HepG2 (cell line): ENCODE results near the gene MALRD1. TPM values are rescaled to one million over a fixed set of nuclear protein-coding genes. Genes with fewer than 3 reads are reported as not detected.

ENCODE experiments used
- ATAC-seq: fragments of 200-7000 bp; cut with Tn5 transposase; 3 replicates; pipeline ENCODE4 v1.9.1; 2020; ENCODE audit warnings: mild to moderate bottlenecking, moderate library complexity
- BruUV-seq: library from RNA; stranded (reverse); fragments of 400-500 nt; replicated peaks from 2 replicates; lab custom pipeline; 2021; lab: Mats Ljungman, UMichigan
- CTCF ChIA-PET: fragments of 300-600 bp; formaldehyde crosslinking; extraction: SDS; loops from one replicate; lab custom pipeline; 2021; ENCODE audit warnings: low total read pairs, inconsistent platforms, low intra/inter-chr PET ratio; lab: Yijun Ruan, JAX
- POLR2A ChIA-PET: fragments of 350-600 bp; sonication (Branson Sonifier 250); formaldehyde crosslinking; loops from one replicate; lab custom pipeline; 2020; ENCODE audit warnings: antibody characterized with exemption, inconsistent platforms; lab: Yijun Ruan, JAX
- DNase-seq: peaks from one replicate; pipeline ENCODE4 v3.0.0-alpha.2; 2015; ENCODE audit warnings: low spot score
- FAIRE-seq: peaks from 3 replicates; lab custom pipeline; 2011; peaks lifted over from hg19 to GRCh38; lab: Jason Lieb, UNC
- H2AFZ ChIP-seq: one replicate; pipeline ENCODE4 v1.6.1; 2011; ENCODE audit warnings: low read length, inconsistent platforms
- H3K27ac ChIP-seq: fragments of 300-600 bp; 3 replicates; pipeline ENCODE4 v1.8.0; 2011; ENCODE audit warnings: mixed run types, mild to moderate bottlenecking, mixed read lengths, low read length, inconsistent platforms; ENCODE audit not compliant: insufficient read depth; ENCODE audit errors: extremely low read length
- H3K27me3 ChIP-seq, 2 experiments: fragments of 200-600 bp in 1 of 2; 2 replicates in 1 of 2; 3 replicates in 1 of 2; pipeline versions ENCODE4 v1.6.0 to v1.8.0; 2011; ENCODE audit warnings: low read length in 2 of 2, mild to moderate bottlenecking in 2 of 2, moderate library complexity in 2 of 2, inconsistent platforms in 1 of 2; ENCODE audit not compliant: insufficient read depth in 2 of 2, control insufficient read depth in 1 of 2
- H3K36me3 ChIP-seq, 2 experiments: fragments of 200-600 bp in 1 of 2; replicated peaks in 1 of 2; 2 replicates in 1 of 2; 3 replicates in 1 of 2; pipeline versions ENCODE4 v1.5.1 to v1.8.0; 2011; ENCODE audit warnings: low read length in 2 of 2, inconsistent platforms in 1 of 2; ENCODE audit not compliant: insufficient read depth in 2 of 2, control insufficient read depth in 1 of 2
- H3K4me1 ChIP-seq: 2 replicates; pipeline ENCODE4 v1.5.1; 2012; ENCODE audit warnings: low read length, inconsistent platforms; ENCODE audit not compliant: insufficient read depth
- H3K4me2 ChIP-seq: 2 replicates; pipeline ENCODE4 v1.6.0; 2011; ENCODE audit warnings: low read depth, low read length, inconsistent platforms
- H3K4me3 ChIP-seq, 3 experiments: fragments of 200-600 bp in 1 of 3; sonication (generic), shearing (Covaris generic) in 1 of 3; replicated peaks in 1 of 3; 2 replicates each; pipeline ENCODE4 v1.5.1; 2011 to 2016; ENCODE audit warnings: low read length in 3 of 3, inconsistent platforms in 2 of 3, low read depth in 2 of 3, mild to moderate bottlenecking in 2 of 3, control low read depth in 1 of 3, mixed read lengths in 1 of 3; ENCODE audit not compliant: insufficient read depth in 1 of 3
- H3K79me2 ChIP-seq: one replicate; pipeline ENCODE4 v1.6.1; 2011; ENCODE audit warnings: low read length, inconsistent platforms; ENCODE audit not compliant: insufficient read depth
- H3K9ac ChIP-seq: 2 replicates; pipeline ENCODE4 v1.6.0; 2011; ENCODE audit warnings: mild to moderate bottlenecking, low read depth, low read length, inconsistent platforms; ENCODE audit not compliant: insufficient read depth
- H3K9me3 ChIP-seq: 2 replicates; pipeline ENCODE4 v1.5.1; 2012; ENCODE audit warnings: mild to moderate bottlenecking, low read length
- H4K20me1 ChIP-seq: 2 replicates; pipeline ENCODE4 v1.6.0; 2011; ENCODE audit warnings: inconsistent platforms, mild to moderate bottlenecking, low read length, moderate library complexity; ENCODE audit not compliant: insufficient read depth
- AHR ChIP-seq: IDR thresholded peaks from 2 replicates; pipeline ENCODE4 v1.6.1; 2018; ENCODE audit warnings: missing genetic modification reagents, missing compliant biosample characterization
- CREB1 ChIP-seq, 2 experiments: fragments of 450-650 bp in 1 of 2; IDR thresholded peaks; 2 replicates each; pipeline ENCODE4 v1.6.1; 2016 to 2017; ENCODE audit warnings: control low read depth in 1 of 2, mild to moderate bottlenecking in 1 of 2, missing compliant biosample characterization in 1 of 2, missing genetic modification characterization in 1 of 2
- KDM4B ChIP-seq: sonication (generic); formaldehyde crosslinking; IDR thresholded peaks from 2 replicates; pipeline ENCODE4 v1.4.0; 2020; ENCODE audit warnings: missing genetic modification reagents
- MYC ChIP-seq: sonication (generic); formaldehyde crosslinking; IDR thresholded peaks from 2 replicates; pipeline ENCODE4 v1.9.0; 2021; ENCODE audit warnings: missing genetic modification reagents, borderline replicate concordance
- SATB2 ChIP-seq: sonication (generic); formaldehyde crosslinking; IDR thresholded peaks from 2 replicates; pipeline ENCODE4 v1.5.0; 2020; ENCODE audit warnings: missing genetic modification reagents
- SIN3B ChIP-seq: fragments of 150-350 bp; IDR thresholded peaks from 2 replicates; pipeline ENCODE4 v1.6.1; 2014; ENCODE audit warnings: low read length
- ZFYVE20 ChIP-seq: sonication (generic); formaldehyde crosslinking; IDR thresholded peaks from 2 replicates; pipeline ENCODE4 v1.8.0; 2023; ENCODE audit warnings: low read depth, mild to moderate bottlenecking, moderate library complexity, missing genetic modification reagents, borderline replicate concordance
- ZNF430 ChIP-seq: sonication (generic); formaldehyde crosslinking; IDR thresholded peaks from 2 replicates; pipeline ENCODE4 v1.9.0; 2021; ENCODE audit warnings: mild to moderate bottlenecking, missing genetic modification reagents
- ZNF598 ChIP-seq: sonication (generic); formaldehyde crosslinking; IDR thresholded peaks from 2 replicates; pipeline ENCODE4 v1.5.1; 2020; ENCODE audit warnings: mild to moderate bottlenecking, missing genetic modification reagents, borderline replicate concordance
- ZNF777 ChIP-seq: sonication (generic); formaldehyde crosslinking; IDR thresholded peaks from 2 replicates; pipeline ENCODE4 v1.4.0; 2020; ENCODE audit warnings: missing genetic modification reagents
- ZZZ3 ChIP-seq: sonication (generic); formaldehyde crosslinking; IDR thresholded peaks from 2 replicates; pipeline ENCODE4 v1.4.0; 2020; ENCODE audit warnings: missing genetic modification reagents, mild to moderate bottlenecking, borderline replicate concordance
- WGBS: methylation state at CpG from one replicate; pipeline ENCODE4 v1.1.6; 2017; ENCODE audit warnings: low lambda C conversion rate; 5-methylcytosine and 5-hydroxymethylcytosine counted together
- in situ Hi-C: cut with HindIII; loops from 2 replicates; pipeline ENCODE4 v1.10.0; 2017; ENCODE audit warnings: low pct_unique_long_range_greater_than_20kb; ENCODE audit not compliant: extremely low pct_ligation_motif_present
- intact Hi-C: fragments of 100-400 bp; cut with micrococcal nuclease; formaldehyde crosslinking; loops from one replicate; pipeline ENCODE4 v1.10.0; 2022; ENCODE audit not compliant: unreplicated experiment
- polyA plus RNA-seq, 8 experiments: library from polyadenylated mRNA; depleted of rRNA in 3 of 8; stranded (reverse) in 7 of 8; unstranded in 1 of 8; fragments of >200 nt; fragmentation: Illumina TruSeq in 4 of 8; extraction: Trizol in 4 of 8; gene quantifications; 2 replicates each; pipeline versions ENCODE4 v1.2.1 to v1.2.3, GENCODE V29; 2011 to 2016; ENCODE audit warnings: low read depth in 4 of 8, missing spikeins in 1 of 8, mixed read lengths in 1 of 8; ENCODE audit not compliant: insufficient read depth in 1 of 8
- total RNA-seq, 5 experiments: library from RNA; depleted of rRNA; stranded (reverse); fragments of >200 nt; fragmentation: Illumina TruSeq; extraction: Trizol; gene quantifications; 2 replicates each; pipeline ENCODE4 v1.2.3, GENCODE V29; 2016; ENCODE audit warnings: low read depth in 1 of 5
- TF ChIP-seq, protein P1 (sequence below): IDR thresholded peaks from 2 replicates; pipeline ENCODE4 v1.6.1; 2016; ENCODE audit warnings: low read depth, borderline replicate concordance
- TF ChIP-seq, protein P2 (sequence below): sonication (generic); formaldehyde crosslinking; IDR thresholded peaks from 2 replicates; pipeline ENCODE4 v1.4.0; 2020; ENCODE audit warnings: missing genetic modification reagents
- TF ChIP-seq, protein P3 (sequence below): sonication (generic); formaldehyde crosslinking; IDR thresholded peaks from 2 replicates; pipeline ENCODE4 v1.5.0; 2020; ENCODE audit warnings: missing genetic modification reagents
- TF ChIP-seq, protein P4 (sequence below): sonication (generic); formaldehyde crosslinking; IDR thresholded peaks from 2 replicates; pipeline ENCODE4 v1.4.0; 2020; ENCODE audit warnings: missing genetic modification reagents
- TF ChIP-seq, protein P5 (sequence below): sonication (generic); formaldehyde crosslinking; IDR thresholded peaks from 2 replicates; pipeline ENCODE4 v1.8.0; 2022; ENCODE audit warnings: mild to moderate bottlenecking, missing genetic modification reagents; ENCODE audit not compliant: insufficient replicate concordance

MALRD1 gene
- total and polyA plus RNA-seq, 2 of the 13 experiments (the other 11 are each of a cell fraction or from before 2014, with no cell fraction given): 5.7 to 15.4 TPM

DNA sequence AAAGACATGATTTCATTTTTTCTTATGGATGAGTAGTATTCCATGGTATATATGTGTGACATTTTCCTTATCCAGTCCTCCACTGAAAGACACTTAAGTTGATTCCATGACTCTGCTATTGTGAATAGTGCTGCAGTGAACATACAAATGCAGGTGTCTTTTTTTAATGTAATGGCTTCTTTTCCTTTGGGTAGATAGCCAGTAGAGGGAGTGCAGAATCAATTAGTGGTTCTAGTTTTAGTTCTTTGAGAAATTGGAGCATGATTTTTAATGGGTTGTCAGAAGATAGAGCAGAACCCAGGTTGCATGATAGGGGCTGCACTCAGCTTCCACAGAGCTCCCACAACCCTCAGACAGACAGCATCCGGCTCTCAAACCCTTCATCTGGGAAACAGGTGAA lies 614.7 kb downstream of the MALRD1 start:
- Histone ChIP-seq H3K36me3 (no peaks in the 10 kb centered on the region), H3K4me2 (no peak overlapping the region), H3K27me3 (no peaks in the 10 kb centered on the region), H3K9ac (no peak overlapping the region), H3K9me3 (0 out of 2 replicates have a peak, but pooled peaks cover 10% of the 10 kb centered on the region), H4K20me1 (no peaks in the 10 kb centered on the region), H3K4me3 (no peak overlapping the region), H3K79me2 (no peaks in the 10 kb centered on the region), H3K27ac (no peak overlapping the region), H3K4me1 (no peaks in the 10 kb centered on the region), H2AFZ (no peak overlapping the region)
- CTCF ChIA-PET: interaction anchor here (1.6 kb wide), 1 partner anchor 124 kb away, joined by 3 read pairs; no protein-coding TSS in a partner anchor
- intact Hi-C loops (no loop called here), in situ Hi-C loops (no loop called here)
- BruUV-seq: no TSS peak
- no peak for ATAC-seq
- 43% methylated on average over 1 of the region's 1 CpG for WGBS
- POLR2A ChIA-PET: no interaction called here
- no peak for FAIRE-seq
- no peak for DNase-seq
- TF ChIP-seq ZNF430 (CRISPR knock-in tag) (no peak), SIN3B (no peak), MYC (CRISPR knock-in tag) (no peak), AHR (CRISPR knock-in tag) (no peak), ZZZ3 (CRISPR knock-in tag) (no peak), ZNF777 (CRISPR knock-in tag) (no peak)
- TF ChIP-seq, protein P1, sequence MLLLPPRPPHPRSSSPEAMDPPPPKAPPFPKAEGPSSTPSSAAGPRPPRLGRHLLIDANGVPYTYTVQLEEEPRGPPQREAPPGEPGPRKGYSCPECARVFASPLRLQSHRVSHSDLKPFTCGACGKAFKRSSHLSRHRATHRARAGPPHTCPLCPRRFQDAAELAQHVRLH: no peak
- TF ChIP-seq, protein P2, sequence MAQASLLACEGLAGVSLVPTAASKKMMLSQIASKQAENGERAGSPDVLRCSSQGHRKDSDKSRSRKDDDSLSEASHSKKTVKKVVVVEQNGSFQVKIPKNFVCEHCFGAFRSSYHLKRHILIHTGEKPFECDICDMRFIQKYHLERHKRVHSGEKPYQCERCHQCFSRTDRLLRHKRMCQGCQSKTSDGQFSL (CRISPR knock-in tag): no peak

DNA sequence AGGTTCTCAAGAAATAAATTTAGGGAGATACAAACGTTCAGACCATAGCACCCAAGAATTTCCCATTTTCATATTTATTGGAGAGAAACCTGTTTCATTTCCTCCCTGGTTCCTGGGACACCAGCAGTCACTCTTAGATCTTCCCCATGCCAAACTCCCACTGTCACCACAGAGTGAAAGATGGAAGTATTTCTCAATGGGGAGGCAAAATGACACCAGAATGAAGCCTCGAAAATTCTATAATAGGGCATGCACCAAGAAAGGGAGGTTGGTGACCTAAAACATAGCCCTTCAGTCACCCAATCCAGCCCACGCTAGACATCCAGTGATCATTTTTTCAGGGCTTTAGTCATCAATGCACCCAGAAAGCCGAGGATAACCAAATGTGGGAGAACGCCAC lies 619.5 kb downstream of the MALRD1 start:
- CTCF ChIA-PET: no interaction called here
- no peak for ATAC-seq
- no peak for FAIRE-seq
- intact Hi-C loops (no loop called here), in situ Hi-C loops (no loop called here)
- Histone ChIP-seq H2AFZ (no peak overlapping the region), H3K4me3 (no peak overlapping the region), H3K27ac (no peak overlapping the region), H3K27me3 (no peaks in the 10 kb centered on the region), H3K9ac (no peak overlapping the region), H3K9me3 (0 out of 2 replicates have a peak, but pooled peaks cover 10% of the 10 kb centered on the region), H3K4me1 (no peaks in the 10 kb centered on the region), H3K4me2 (no peak overlapping the region), H4K20me1 (no peaks in the 10 kb centered on the region), H3K79me2 (no peaks in the 10 kb centered on the region), H3K36me3 (no peaks in the 10 kb centered on the region)
- WGBS: 35% methylated on average over 5 of the region's 5 CpGs
- POLR2A ChIA-PET: no interaction called here
- BruUV-seq: no TSS peak
- DNase-seq: no peak
- TF ChIP-seq ZFYVE20 (CRISPR knock-in tag): no peak
- TF ChIP-seq CREB1 (IDR thresholded peaks at IDR 0.05): no peak
- TF ChIP-seq CREB1 (CRISPR knock-in tag; IDR thresholded peaks at IDR 0.05): no peak
- TF ChIP-seq, protein P3, sequence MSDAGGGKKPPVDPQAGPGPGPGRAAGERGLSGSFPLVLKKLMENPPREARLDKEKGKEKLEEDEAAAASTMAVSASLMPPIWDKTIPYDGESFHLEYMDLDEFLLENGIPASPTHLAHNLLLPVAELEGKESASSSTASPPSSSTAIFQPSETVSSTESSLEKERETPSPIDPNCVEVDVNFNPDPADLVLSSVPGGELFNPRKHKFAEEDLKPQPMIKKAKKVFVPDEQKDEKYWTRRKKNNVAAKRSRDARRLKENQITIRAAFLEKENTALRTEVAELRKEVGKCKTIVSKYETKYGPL (CRISPR knock-in tag): no peak
- no peak for TF ChIP-seq KDM4B (CRISPR knock-in tag)
- TF ChIP-seq, protein P4, sequence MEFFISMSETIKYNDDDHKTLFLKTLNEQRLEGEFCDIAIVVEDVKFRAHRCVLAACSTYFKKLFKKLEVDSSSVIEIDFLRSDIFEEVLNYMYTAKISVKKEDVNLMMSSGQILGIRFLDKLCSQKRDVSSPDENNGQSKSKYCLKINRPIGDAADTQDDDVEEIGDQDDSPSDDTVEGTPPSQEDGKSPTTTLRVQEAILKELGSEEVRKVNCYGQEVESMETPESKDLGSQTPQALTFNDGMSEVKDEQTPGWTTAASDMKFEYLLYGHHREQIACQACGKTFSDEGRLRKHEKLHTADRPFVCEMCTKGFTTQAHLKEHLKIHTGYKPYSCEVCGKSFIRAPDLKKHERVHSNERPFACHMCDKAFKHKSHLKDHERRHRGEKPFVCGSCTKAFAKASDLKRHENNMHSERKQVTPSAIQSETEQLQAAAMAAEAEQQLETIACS: no peak
- TF ChIP-seq ZNF598: no peak
- TF ChIP-seq, protein P5, sequence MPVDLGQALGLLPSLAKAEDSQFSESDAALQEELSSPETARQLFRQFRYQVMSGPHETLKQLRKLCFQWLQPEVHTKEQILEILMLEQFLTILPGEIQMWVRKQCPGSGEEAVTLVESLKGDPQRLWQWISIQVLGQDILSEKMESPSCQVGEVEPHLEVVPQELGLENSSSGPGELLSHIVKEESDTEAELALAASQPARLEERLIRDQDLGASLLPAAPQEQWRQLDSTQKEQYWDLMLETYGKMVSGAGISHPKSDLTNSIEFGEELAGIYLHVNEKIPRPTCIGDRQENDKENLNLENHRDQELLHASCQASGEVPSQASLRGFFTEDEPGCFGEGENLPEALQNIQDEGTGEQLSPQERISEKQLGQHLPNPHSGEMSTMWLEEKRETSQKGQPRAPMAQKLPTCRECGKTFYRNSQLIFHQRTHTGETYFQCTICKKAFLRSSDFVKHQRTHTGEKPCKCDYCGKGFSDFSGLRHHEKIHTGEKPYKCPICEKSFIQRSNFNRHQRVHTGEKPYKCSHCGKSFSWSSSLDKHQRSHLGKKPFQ (CRISPR knock-in tag): no peak
- TF ChIP-seq SATB2 (CRISPR knock-in tag): no peak
